Amniotic epithelial cell (primary cell): ENCODE measurements around the gene FOXO3.
"Not testable (repeated sequence)": the region's sequence is repeated elsewhere in the genome, so short reads cannot be mapped to it uniquely, and the experiment has no call there.

Source experiments
- DNase-seq: peaks from one replicate; pipeline ENCODE4 v3.0.0-alpha.2; 2010; ENCODE audit warnings: low read depth

The FOXO3 gene

GRCh38 chr6:108630050-108630714, 69.5 kb downstream of the FOXO3 start:
- no peak for DNase-seq

DNA sequence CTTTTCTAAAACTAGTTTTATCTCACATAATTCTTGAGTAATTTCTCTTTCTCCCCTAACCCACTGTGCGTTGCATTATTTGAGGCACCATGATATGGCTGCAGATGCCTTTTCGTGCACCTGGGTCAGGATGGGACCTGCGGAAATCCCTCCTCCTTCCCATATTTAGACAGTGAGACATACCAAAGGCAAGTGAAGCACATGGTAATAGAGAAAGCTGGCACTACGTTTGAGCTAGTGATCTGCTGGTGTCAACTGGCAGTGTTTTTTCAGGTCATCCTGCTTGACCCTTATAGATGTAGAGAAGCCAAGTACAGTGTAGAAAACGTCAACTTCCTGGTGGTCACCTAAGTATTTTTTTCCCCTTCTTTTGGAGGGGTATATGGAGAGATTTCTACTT, 71.7 kb downstream of the FOXO3 start:
- no peak for DNase-seq

DNA sequence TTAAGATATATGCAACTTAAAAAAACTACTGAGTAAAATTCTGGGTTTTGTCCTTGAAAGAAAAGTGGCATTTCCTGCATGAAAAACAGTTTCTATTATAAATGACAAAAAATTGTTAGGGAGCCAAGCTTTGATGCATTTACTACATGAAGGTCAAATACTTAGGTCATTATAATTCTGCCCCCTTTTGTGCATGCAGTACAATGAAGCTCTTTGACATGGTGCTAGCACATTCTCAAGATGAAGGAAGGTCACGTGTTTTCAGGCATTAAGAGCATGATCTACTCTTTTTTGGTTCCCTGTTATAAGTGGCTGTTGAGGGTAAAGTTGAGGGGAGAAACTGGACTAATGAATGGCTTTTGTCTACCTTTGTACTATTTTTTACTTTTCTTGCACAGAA, 72.7 kb downstream of the FOXO3 start:
- DNase-seq: no peak

DNA sequence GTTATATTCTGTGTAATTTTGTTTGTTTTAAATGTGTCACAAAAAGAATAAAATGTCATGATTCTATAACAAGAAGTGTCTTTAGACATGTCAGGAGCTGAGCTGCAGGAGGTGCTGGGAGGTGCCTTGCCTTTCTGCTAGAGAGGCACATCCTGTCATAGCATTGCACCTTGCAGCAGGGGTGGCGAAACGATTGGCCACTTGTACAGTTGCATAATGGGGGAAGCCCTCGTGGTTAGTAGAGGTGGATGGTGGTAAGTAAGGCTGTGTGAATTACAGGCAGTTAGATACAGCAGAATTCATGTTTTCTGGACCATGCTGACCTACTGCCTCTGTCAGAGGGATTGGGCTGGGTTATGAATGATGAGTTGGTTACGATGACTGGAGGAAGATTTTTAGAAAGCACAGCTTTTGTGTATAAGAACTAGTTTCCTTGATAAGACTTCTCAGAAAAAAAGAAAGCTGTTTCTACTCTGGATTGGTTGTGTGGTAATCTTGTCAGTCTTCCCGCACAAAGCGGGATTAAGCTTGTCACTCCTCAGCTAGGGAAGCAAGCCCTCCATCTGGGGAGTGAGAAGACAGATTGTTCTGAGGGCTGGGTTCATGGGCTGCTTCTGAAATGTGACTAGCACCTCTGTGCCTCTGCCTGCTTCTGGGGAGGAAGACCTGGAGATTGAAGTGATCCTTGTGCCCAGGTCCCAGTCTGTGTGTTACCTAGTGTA, 74.9 kb downstream of the FOXO3 start:
- DNase-seq: peak; percentile 82

- DNase-seq: no peak
Observed at GRCh38 chr6:108637963-108638362, 77.2 kb downstream of the FOXO3 start.

- no peak for DNase-seq
Observed at GRCh38 chr6:108638993-108639392, 78.3 kb downstream of the FOXO3 start.

DNA sequence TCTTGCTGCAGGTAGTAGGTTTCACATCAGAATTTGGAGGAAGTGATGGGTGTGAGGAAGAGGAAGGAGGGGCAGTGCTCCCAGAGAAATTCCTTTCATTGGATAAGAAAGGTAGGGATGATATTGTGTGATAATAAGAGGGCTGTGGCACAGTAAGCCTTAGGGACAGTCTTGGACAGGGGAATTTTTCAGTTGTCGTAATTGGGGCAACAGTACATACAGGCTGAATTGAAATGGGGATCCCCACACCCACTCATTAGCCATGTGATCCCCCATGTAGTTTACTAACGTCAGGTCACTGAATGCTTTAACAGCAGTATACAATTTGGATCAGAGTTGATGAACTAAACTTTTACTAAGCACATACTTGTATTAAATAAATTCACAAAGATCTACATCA, 79.4 kb downstream of the FOXO3 start:
- DNase-seq: no peak

- DNase-seq: no peak
Observed at GRCh38 chr6:108643184-108643583, 82.5 kb downstream of the FOXO3 start.

DNA sequence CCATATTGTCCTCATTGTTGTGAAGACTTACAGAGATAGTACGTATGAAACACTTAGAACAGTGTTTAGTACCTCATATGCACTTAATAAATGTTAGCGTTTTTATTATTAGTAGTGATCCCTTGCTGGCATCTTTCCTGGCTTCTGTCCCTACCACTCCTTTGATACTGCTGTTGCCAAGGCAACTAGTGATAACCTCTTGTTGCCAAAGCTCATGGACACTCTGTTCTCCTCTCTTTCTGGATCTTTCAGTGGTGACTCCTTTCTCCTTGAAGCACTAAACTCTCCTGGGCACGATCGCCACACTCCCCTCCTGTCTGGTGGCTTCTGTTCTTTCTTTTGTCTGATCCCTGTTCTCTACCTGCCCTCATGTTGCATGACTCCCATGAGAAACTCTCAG, 83.5 kb downstream of the FOXO3 start:
- no peak for DNase-seq

GRCh38 chr6:108648191-108648590, 87.5 kb downstream of the FOXO3 start:
- DNase-seq: peak; percentile 63

GRCh38 chr6:108650325-108650724, 89.6 kb downstream of the FOXO3 start:
- no peak for DNase-seq

- peak; percentile 85 for DNase-seq
Observed at GRCh38 chr6:108650781-108651180, 90.1 kb downstream of the FOXO3 start.

DNA sequence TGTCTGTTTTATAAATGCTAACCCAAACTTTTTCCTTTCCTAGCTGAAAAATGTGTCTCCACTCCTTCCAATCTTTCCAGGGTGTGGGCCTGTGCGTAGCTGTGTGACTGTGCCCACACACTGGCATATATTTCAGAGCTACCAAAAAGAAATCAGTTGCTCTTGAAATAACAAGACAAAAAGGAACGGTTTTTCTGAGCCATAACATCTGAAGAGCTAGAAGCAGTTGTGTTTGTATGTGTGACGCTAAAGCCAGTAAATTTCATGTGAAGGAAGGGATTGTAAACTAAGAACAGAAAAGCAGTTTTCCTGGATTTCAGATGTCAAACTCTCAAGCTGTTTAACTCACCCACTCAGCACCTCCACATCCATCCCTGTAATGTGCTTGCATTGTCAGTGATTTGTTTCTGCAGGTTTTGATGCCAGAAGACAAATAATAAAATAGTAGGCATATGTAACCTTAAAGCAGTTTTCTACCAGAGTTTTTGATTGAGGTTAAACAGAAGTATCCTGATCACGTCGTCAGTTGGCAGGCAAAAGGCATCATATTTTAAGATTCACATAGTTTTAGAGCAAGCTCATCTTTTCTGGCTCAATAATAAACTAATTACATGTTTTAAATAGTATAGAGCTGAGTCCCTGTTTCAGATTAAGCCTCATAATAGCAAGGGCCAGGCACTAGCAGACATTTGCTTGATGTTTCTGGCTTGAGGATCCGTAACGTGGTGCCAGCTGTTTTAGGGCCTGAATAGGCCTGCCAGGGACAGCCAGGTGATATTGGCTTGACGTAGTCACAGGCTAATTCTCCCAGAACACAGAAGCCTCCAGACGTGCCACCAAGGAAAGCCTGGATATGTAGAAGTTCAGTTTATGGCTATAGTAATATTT, 90.9 kb downstream of the FOXO3 start:
- DNase-seq: peak; percentile 91

- no peak for DNase-seq
Observed at GRCh38 chr6:108652375-108652774, 91.7 kb downstream of the FOXO3 start.

DNA sequence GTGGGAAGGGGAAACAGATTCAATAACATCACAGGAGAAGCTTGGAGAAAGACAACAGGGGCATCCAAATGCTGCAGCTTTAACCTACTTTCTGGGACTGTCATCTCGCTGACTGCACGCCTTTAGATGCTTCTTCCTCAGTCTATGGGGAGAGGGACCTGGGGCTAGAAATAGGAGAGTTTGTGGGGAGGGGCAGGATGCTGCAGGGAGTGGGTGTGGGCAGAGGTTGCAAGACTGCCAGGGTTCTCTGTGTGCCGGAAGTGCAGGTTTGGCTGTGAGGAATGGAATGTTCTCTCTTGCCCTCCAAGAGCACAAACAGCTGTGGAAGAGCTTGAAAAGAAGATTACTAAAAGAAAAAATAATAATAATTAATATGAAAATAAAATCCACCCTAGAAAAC, 93.2 kb downstream of the FOXO3 start:
- peak; percentile 65 for DNase-seq

DNA sequence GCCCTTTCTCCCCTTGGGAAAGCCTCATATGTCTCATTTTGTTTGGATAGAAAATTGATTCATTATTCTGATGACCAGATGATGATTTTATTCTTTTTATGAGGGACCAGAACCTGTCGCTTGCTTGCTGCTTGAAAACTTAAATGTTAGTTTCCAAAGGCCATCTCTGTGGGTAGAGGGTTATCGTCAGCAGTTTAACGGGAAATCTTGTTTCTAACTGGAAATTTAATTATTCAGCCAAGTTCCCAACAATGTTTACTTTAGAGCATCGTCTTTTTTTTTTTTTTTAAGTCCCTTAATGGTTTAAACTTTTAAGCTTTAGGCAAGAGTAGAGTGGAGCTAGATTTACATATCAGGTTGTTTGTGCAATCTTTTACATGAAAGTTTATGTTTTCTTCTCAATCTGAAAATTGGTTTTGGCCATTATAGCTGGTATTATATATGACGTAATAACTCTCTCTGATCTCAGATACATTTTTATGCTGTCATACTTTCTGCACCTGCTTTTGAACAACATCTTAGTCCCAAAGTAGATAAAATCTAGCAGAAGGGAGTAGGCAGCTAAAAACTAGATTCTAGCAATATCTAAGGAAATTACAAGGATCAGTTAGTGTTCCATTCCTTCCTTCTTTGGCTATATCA, 93.9 kb downstream of the FOXO3 start:
- DNase-seq: no peak

DNA sequence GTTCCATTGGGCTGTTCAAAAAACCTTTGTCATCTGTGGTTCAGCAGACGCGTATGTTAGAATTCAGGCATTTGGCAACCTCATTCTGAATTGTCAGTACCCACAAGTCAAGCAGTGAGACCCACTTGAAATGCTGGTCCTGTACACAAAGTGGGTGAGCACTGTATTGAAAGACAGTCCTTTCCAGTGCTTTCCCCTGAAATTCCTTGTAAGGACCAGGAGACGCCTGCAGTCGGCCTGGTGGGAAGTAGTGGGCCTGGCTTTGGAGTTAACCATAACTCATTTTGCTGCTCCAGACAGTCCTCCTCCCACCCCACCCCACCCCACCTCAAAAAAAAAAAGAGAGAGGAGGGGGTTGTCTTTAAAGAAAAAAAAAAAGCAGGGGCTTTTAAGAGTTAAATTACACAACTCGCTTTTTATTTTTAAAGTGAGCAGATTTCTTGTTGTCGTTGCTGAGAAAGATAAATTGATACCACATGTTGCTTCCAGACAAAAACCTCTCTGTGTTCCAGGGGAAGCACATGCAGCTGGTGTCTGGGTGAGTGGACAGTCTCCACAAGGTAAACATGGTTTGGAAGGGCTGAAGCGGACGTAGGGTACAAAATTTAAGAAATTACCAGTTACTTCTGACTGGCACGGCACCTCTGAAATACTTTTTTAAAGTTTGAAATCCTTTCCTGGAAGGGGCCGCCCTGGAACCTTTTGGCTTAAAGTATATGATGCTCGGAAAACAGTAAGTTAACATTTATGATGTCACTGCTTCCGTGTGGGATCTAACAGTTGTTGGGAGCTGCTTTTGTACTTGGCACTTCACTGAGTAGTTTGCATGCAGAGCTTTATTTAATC, 95.3 kb downstream of the FOXO3 start:
- DNase-seq: peak; percentile 76

DNA sequence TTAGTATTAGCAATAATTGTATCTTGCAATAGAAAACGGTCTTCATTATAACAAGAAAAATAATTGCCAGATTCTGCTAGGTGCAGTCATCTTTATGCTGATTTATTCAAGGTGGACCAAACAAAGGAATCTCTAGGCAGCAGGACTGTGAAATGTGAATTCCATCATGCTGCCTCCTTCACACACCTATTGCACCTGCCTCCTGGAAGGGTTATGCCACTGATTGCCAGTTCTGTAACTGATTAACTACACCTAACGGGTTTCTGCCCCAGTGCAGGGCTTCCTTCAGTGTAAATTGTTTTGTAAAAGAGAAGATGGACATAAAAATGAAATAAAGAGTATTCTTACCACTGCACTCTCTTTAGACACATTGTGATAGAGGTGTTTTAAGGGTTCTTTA, 96.1 kb downstream of the FOXO3 start:
- DNase-seq: no peak

GRCh38 chr6:108658174-108658573, 97.5 kb downstream of the FOXO3 start:
- no peak for DNase-seq

GRCh38 chr6:108658785-108659184, 98.1 kb downstream of the FOXO3 start:
- DNase-seq: not testable (repeated sequence)

DNA sequence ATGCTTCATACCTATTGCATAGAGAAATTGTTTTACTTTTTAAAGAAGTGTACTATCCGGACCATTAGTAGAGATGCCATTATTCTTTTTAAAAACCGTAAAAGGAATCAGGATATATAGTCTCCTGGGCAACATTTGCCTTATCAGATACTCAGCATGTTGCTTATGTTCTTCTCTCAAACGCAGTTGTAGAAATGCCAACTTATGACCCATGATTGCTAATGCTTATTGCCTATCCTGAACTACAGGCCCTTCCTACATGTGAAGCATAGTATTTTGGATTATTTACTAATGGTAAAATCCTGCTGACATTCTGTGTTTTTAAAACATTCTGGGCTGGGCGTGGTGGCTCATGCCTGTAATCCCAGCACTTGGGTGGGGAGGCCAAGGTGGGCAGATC, 99.5 kb downstream of the FOXO3 start:
- no peak for DNase-seq
